ENCODE results near the gene ENOX1. TPM values are rescaled to one million over a fixed set of nuclear protein-coding genes. Genes with fewer than 3 reads are reported as not detected.

The ENOX1 gene
- total RNA-seq, 1 experiment from 2014 or later = 0.35 TPM

- no peaks in the 10 kb centered on the region for H4K20me1 ChIP-seq (ENCODE audit: insufficient read depth)
- no peak overlapping the region for H3K4me2 ChIP-seq
- H3K36me3 ChIP-seq (ENCODE audit: low read depth) = no peaks in the 10 kb centered on the region
- ChIA-PET CTCF (no interaction called here), POLR2A (ENCODE audit: unreplicated experiment) (no interaction called here)
- no peaks in the 10 kb centered on the region for H3K4me1 ChIP-seq (replicated peaks; ENCODE audit: insufficient read depth)
- H3K79me2 ChIP-seq (ENCODE audit: low read depth) = no peaks in the 10 kb centered on the region
- BruUV-seq (replicated peaks) = no TSS peak
- H3K27ac ChIP-seq = no peak overlapping the region
- H3K9me2 ChIP-seq (ENCODE audit: insufficient read depth) = no peaks in the 10 kb centered on the region
- no peak overlapping the region for H2AFZ ChIP-seq
- no peaks in the 10 kb centered on the region for H3F3A ChIP-seq (ENCODE audit: insufficient read depth, low read depth)
- H3K9me3 ChIP-seq (ENCODE audit: insufficient read depth, low read depth) = no peaks in the 10 kb centered on the region
- no peaks in the 10 kb centered on the region for H3K27me3 ChIP-seq (ENCODE audit: insufficient read depth, low read depth)
- TF ChIP-seq, protein P1, sequence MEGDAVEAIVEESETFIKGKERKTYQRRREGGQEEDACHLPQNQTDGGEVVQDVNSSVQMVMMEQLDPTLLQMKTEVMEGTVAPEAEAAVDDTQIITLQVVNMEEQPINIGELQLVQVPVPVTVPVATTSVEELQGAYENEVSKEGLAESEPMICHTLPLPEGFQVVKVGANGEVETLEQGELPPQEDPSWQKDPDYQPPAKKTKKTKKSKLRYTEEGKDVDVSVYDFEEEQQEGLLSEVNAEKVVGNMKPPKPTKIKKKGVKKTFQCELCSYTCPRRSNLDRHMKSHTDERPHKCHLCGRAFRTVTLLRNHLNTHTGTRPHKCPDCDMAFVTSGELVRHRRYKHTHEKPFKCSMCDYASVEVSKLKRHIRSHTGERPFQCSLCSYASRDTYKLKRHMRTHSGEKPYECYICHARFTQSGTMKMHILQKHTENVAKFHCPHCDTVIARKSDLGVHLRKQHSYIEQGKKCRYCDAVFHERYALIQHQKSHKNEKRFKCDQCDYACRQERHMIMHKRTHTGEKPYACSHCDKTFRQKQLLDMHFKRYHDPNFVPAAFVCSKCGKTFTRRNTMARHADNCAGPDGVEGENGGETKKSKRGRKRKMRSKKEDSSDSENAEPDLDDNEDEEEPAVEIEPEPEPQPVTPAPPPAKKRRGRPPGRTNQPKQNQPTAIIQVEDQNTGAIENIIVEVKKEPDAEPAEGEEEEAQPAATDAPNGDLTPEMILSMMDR (conservative IDR thresholded peaks at IDR 0.05) = no peak
- TF ChIP-seq EZH2 (IDR thresholded peaks at IDR 0.05; ENCODE audit: low read depth) = no peak
- intact Hi-C loops (cut with micrococcal nuclease; ENCODE audit: unreplicated experiment) = no loop called here
- no peak overlapping the region for H3K4me3 ChIP-seq
- DNase-seq = no peak
Measured at GRCh38 chr13:43379738-43380137, 407.0 kb downstream of the ENOX1 start.

- no peak overlapping the region for H3K4me2 ChIP-seq
- no peak overlapping the region; the same call in 1 of the 2 replicates for H2AFZ ChIP-seq
- no peaks in the 10 kb centered on the region for H3K27me3 ChIP-seq (ENCODE audit: insufficient read depth, low read depth)
- H3F3A ChIP-seq (ENCODE audit: insufficient read depth, low read depth) = no peaks in the 10 kb centered on the region
- no peak overlapping the region for H3K27ac ChIP-seq
- CTCF ChIA-PET = no interaction called here
- no peaks in the 10 kb centered on the region for H3K79me2 ChIP-seq (ENCODE audit: low read depth)
- no peak for DNase-seq
- no peak overlapping the region for H3K4me3 ChIP-seq
- POLR2A ChIA-PET (ENCODE audit: unreplicated experiment) = no interaction called here
- no peaks in the 10 kb centered on the region for H3K9me2 ChIP-seq (ENCODE audit: insufficient read depth)
- TF ChIP-seq, protein P1 (conservative IDR thresholded peaks at IDR 0.05) = no peak
- no peak for TF ChIP-seq EZH2 (IDR thresholded peaks at IDR 0.05; ENCODE audit: low read depth)
- no TSS peak for BruUV-seq (replicated peaks)
- no peaks in the 10 kb centered on the region for H3K9me3 ChIP-seq (ENCODE audit: insufficient read depth, low read depth)
- H4K20me1 ChIP-seq (ENCODE audit: insufficient read depth) = no peaks in the 10 kb centered on the region
- no peaks in the 10 kb centered on the region for H3K36me3 ChIP-seq (ENCODE audit: low read depth)
- H3K4me1 ChIP-seq (replicated peaks; ENCODE audit: insufficient read depth) = no peaks in the 10 kb centered on the region
- intact Hi-C loops (cut with micrococcal nuclease; ENCODE audit: unreplicated experiment) = no loop called here
Measured at GRCh38 chr13:43377973-43378372, 408.8 kb downstream of the ENOX1 start.

- H3F3A ChIP-seq (ENCODE audit: insufficient read depth, low read depth) = no peaks in the 10 kb centered on the region
- ChIA-PET POLR2A (ENCODE audit: unreplicated experiment) (no interaction called here), CTCF (no interaction called here)
- TF ChIP-seq EZH2 (IDR thresholded peaks at IDR 0.05; ENCODE audit: low read depth) = no peak
- TF ChIP-seq, protein P1 (conservative IDR thresholded peaks at IDR 0.05) = no peak
- H3K4me3 ChIP-seq = no peak overlapping the region
- H3K4me1 ChIP-seq (replicated peaks; ENCODE audit: insufficient read depth) = no peaks in the 10 kb centered on the region
- no peaks in the 10 kb centered on the region for H3K9me3 ChIP-seq (ENCODE audit: insufficient read depth, low read depth)
- H3K79me2 ChIP-seq (ENCODE audit: low read depth) = no peaks in the 10 kb centered on the region
- no peaks in the 10 kb centered on the region for H3K9me2 ChIP-seq (ENCODE audit: insufficient read depth)
- no peaks in the 10 kb centered on the region for H3K36me3 ChIP-seq (ENCODE audit: low read depth)
- no peak overlapping the region for H3K27ac ChIP-seq
- H3K27me3 ChIP-seq (ENCODE audit: insufficient read depth, low read depth) = no peaks in the 10 kb centered on the region
- no peak for DNase-seq
- no peaks in the 10 kb centered on the region for H4K20me1 ChIP-seq (ENCODE audit: insufficient read depth)
- H3K4me2 ChIP-seq = no peak overlapping the region
- intact Hi-C loops (cut with micrococcal nuclease; ENCODE audit: unreplicated experiment) = no loop called here
- BruUV-seq (replicated peaks) = no TSS peak
- no peak overlapping the region for H2AFZ ChIP-seq
Measured at GRCh38 chr13:43377149-43377548, 409.6 kb downstream of the ENOX1 start.
